ENCODE measurements around the gene NXPE4. TPM values are rescaled to one million over a fixed set of nuclear protein-coding genes. Genes with fewer than 3 reads are reported as not detected.

NXPE4 gene
- not detected in 2 replicates for total RNA-seq

GRCh38 chr11:114595571-114595970 lies at the start of gene NXPE4:
NXPE4 (minus strand) TSS chr11:114595786; CDS start chr11:114594759, 1,027 bp downstream.

GRCh38 chr11:114559425-114560310 lies 35.9 kb downstream of the NXPE4 start, which contains the start of gene NXPE1:
NXPE1 (minus strand) TSS chr11:114559881; CDS start chr11:114551201, 8,680 bp downstream.

Other genes starting within 250 kb of the NXPE4 start
- 3.6 and 3.8 TPM in 2 replicates for gene C11orf71, start 195.3 kb downstream of the NXPE4 start, total RNA-seq
- gene RBM7, start 195.1 kb downstream of the NXPE4 start, total RNA-seq, result 12.9 and 27.7 TPM in 2 replicates
- gene REXO2, start 156.3 kb downstream of the NXPE4 start, total RNA-seq, result 128 and 151 TPM in 2 replicates
- not detected in 2 replicates for gene NXPE1, start 35.9 kb downstream of the NXPE4 start, total RNA-seq
- not detected in 2 replicates for gene NXPE2, start 82.7 kb upstream of the NXPE4 start, total RNA-seq

Data from cardiac ventricle fibroblast (primary cell).